Measurements from ENCODE around the gene LAMTOR1.

LAMTOR1 gene

GRCh38 chr11:72080326-72081183 lies 22.5 kb downstream of the LAMTOR1 start, which contains the start of the genes LRRC51 and NUMA1:
Gene LRRC51 (plus strand): TSS chr11:72080850. CDS start chr11:72089084, 8,234 bp downstream.
Gene NUMA1 (minus strand): TSS chr11:72080542. CDS start chr11:72035943, 44,599 bp downstream.
- peak; percentile 100 for DNase-seq

DNA sequence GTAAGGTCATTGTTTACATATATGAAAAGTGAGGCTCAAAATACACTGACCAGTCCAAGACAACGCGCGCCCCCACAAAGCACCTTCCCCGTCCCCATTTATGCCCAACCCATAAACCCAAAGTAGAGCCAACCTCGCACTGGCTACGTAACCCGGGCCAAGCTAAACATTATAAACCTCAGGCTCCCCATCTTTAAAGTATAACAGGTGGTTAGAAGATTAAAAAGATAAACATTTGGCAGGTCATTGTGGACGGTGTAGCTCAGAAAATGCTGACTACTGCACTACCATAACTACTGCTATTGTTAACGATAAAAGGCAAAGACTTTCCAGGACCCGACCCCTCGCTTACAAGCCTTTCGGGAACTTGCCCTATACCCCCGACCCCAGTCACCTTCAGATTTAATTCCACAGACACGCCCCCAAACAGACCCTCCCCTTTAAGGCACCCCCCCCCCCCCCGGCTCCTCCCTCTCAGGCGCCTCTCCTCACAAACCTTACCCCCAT lies 23.2 kb downstream of the LAMTOR1 start:
- no peak for DNase-seq

DNA sequence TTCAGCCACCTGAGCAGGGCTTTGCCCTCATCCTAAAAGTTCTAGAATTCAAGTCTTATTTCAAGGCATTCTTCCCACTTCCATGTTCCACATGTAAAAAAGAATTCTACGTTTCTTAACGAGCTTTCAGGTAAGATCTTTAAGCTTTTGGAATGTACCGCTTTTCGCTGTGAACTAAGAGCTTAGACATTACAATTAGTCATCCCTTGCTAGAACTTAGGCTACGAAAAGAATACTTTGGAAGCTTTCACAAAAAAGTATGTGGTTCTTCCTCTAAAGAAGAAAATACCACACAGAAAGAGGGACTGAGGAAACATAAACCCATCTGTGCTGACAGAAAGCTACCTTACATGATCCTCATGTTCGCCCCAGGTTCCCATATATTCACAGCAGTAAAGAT lies 24.6 kb downstream of the LAMTOR1 start:
- no peak for DNase-seq

DNA sequence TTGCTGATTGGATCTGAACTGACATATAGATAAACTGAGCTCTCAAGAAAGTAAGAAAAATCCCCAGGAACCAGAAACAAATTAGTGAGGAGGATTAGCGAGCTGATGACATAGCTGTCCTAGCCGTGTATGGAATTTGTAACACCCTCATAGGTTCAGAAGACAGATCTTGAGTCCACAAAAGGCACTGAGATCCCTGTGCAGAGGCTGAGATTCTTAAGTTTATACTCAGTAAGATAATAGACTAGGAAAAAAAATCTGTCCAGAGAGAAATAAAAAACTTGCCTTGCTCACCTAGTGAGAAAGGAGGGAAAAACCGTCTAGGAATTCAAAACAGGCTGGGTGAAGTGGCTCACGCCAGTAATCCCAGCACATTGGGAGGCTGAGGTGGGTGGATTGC lies 27.3 kb downstream of the LAMTOR1 start:
- no peak for DNase-seq

- DNase-seq, result peak; percentile 24
Measured at GRCh38 chr11:72075109-72075508, 28.0 kb downstream of the LAMTOR1 start.

GRCh38 chr11:72072348-72072747 lies 30.7 kb downstream of the LAMTOR1 start:
- DNase-seq, result no peak

GRCh38 chr11:72070491-72070890 lies 32.6 kb downstream of the LAMTOR1 start:
- no peak for DNase-seq

GRCh38 chr11:72069787-72070251 lies 33.3 kb downstream of the LAMTOR1 start:
- peak; percentile 59 for DNase-seq

GRCh38 chr11:72069200-72069599 lies 33.9 kb downstream of the LAMTOR1 start:
- DNase-seq, result no peak

DNA sequence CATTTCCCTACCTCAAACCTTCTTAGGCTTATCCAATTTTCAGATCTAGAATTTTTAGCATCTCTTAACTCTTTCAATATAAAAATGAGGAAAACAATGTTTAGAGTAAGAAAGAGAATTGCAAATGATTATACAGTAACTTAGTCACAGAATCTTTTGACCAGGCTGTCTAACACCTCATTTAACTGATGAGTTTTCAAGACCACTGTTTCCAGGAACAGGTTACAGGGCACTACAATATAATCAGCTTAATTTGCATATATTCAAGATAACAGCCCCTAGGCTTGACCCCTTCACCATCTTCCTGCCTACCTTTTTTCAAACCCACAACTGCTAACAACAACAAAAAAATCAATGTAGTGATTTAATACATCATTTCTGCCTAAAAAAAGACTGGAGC lies 35.4 kb downstream of the LAMTOR1 start:
- DNase-seq, result no peak

- no peak for DNase-seq
Measured at GRCh38 chr11:72067266-72067665, 35.8 kb downstream of the LAMTOR1 start.

GRCh38 chr11:72066855-72067254 lies 36.2 kb downstream of the LAMTOR1 start:
- DNase-seq, result no peak

DNA sequence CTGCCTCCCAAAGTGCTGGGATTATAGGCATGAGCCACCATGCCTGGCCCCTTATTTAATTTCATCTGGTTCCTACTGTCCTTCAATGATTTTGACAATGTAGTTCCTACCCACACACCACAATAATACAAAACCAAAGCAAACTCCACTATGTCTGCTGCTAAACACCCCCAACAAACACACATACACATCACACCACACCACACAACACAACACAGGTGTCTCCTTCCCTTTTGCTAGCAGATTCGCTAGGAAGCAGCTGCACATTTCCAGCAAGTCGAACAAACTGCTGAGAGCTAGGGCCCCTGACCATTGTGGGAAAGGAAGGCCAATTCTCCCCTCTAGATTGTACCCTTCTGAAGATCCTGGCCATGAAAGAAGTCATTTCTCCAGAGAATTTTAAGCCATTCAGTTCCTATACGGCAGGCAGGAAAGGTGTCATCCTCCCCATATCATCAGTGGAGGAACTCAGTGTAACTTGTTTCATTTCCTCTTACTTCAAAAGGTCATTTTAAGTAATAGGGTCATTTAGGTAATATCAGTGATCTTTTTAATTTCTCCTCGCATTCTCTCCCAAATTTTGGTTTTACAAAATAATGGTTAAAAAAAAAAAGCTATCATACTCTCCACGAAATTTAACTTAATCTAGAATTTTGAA lies 41.2 kb downstream of the LAMTOR1 start:
- DNase-seq, result no peak

DNA sequence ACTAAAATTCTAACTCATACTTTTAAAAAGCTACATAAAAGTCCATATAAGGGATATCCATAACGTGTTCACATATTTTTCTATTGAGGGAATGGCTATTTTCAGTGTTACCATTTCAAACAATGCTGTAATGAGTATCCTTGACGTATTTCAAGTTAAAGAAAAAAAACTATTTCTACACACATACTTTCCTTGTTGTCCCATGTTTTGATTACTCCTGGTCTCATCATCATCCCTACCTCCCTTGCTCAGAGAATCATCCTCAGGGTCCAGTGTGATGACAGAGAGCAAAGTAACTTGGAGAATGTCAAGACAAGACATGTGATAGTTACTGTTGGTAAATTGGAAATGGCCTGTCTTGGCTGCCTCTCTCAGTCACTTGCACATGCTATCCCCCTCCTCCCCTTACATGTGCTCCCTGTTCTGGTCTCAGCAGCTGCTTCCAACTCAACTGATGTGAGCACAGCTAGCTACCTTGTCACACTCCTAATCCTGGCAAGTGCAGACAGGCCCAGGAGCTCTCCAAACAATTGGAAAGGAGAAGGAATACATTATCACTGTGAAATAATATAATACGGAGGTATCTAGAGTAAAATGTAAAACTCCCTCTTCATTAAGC lies 44.6 kb downstream of the LAMTOR1 start:
- DNase-seq, result no peak

GRCh38 chr11:72048766-72049460 lies 54.2 kb downstream of the LAMTOR1 start:
- DNase-seq, result no peak
